Measurements from ENCODE around the gene KAT6B.

- TF ChIP-seq POLR2A (IDR thresholded peaks at IDR 0.05; ENCODE audit: low read depth) = no peak
- TF ChIP-seq POLR2AphosphoS5 (IDR thresholded peaks at IDR 0.05) = no peak
- TF ChIP-seq, protein P1, sequence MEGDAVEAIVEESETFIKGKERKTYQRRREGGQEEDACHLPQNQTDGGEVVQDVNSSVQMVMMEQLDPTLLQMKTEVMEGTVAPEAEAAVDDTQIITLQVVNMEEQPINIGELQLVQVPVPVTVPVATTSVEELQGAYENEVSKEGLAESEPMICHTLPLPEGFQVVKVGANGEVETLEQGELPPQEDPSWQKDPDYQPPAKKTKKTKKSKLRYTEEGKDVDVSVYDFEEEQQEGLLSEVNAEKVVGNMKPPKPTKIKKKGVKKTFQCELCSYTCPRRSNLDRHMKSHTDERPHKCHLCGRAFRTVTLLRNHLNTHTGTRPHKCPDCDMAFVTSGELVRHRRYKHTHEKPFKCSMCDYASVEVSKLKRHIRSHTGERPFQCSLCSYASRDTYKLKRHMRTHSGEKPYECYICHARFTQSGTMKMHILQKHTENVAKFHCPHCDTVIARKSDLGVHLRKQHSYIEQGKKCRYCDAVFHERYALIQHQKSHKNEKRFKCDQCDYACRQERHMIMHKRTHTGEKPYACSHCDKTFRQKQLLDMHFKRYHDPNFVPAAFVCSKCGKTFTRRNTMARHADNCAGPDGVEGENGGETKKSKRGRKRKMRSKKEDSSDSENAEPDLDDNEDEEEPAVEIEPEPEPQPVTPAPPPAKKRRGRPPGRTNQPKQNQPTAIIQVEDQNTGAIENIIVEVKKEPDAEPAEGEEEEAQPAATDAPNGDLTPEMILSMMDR (IDR thresholded peaks at IDR 0.05) = no peak
Measured at GRCh38 chr10:74906611-74907198, 80.3 kb downstream of the KAT6B start.
